Trophoblast cell (in vitro differentiated cells and primary cell): ENCODE data around the gene ARL4C. TPM values are rescaled to one million over a fixed set of nuclear protein-coding genes. Genes with fewer than 3 reads are reported as not detected.

Experiments used
- DNase-seq, 2 donors: peaks; one replicate each; pipeline ENCODE4 v3.0.0-alpha.2; 2016
- H2AFZ ChIP-seq: 2 replicates; pipeline ENCODE4 v1.6.1; 2013; ENCODE audit warnings: low read length, moderate library complexity, mild to moderate bottlenecking; ENCODE audit not compliant: insufficient read depth, poor library complexity
- H2AK5ac ChIP-seq: 2 replicates; pipeline ENCODE4 v1.6.1; 2013; ENCODE audit warnings: mild to moderate bottlenecking, low read length
- H2BK120ac ChIP-seq: 2 replicates; pipeline ENCODE4 v1.6.1; 2013; ENCODE audit warnings: low read length, mild to moderate bottlenecking, moderate library complexity; ENCODE audit not compliant: insufficient read depth, poor library complexity
- H2BK12ac ChIP-seq: 2 replicates; pipeline ENCODE4 v1.6.1; 2013; ENCODE audit warnings: mild to moderate bottlenecking, low read length, moderate library complexity
- H2BK5ac ChIP-seq: 2 replicates; pipeline ENCODE4 v1.6.1; 2013; ENCODE audit warnings: low read length, low read depth, moderate library complexity, mild to moderate bottlenecking; ENCODE audit not compliant: poor library complexity
- H3K14ac ChIP-seq: 2 replicates; pipeline ENCODE4 v1.6.1; 2013; ENCODE audit warnings: mild to moderate bottlenecking, low read length
- H3K18ac ChIP-seq: 2 replicates; pipeline ENCODE4 v1.6.1; 2013; ENCODE audit warnings: mild to moderate bottlenecking, low read length
- H3K23ac ChIP-seq: 2 replicates; pipeline ENCODE4 v1.6.1; 2013; ENCODE audit warnings: low read length
- H3K27ac ChIP-seq: 2 replicates; pipeline ENCODE4 v1.5.1; 2013; ENCODE audit warnings: low read depth, mild to moderate bottlenecking, inconsistent platforms, low read length, moderate library complexity
- H3K27me3 ChIP-seq: 2 replicates; pipeline ENCODE4 v1.6.1; 2013; ENCODE audit warnings: inconsistent platforms, mild to moderate bottlenecking, low read length, moderate library complexity; ENCODE audit not compliant: insufficient read depth
- H3K36me3 ChIP-seq, 2 experiments: 1 replicate in 1 of 2; 2 replicates in 1 of 2; pipeline ENCODE4 v1.6.1; 2013; ENCODE audit warnings: low read length in 2 of 2, mild to moderate bottlenecking in 2 of 2, moderate library complexity in 1 of 2; ENCODE audit not compliant: insufficient read depth in 2 of 2, control insufficient read depth in 1 of 2
- H3K4ac ChIP-seq: 2 replicates; pipeline ENCODE4 v1.6.1; 2013; ENCODE audit warnings: low read depth, mild to moderate bottlenecking, low read length, moderate library complexity
- H3K4me1 ChIP-seq, 2 experiments: 1 replicate in 1 of 2; 2 replicates in 1 of 2; pipeline ENCODE4 v1.6.1; 2013; ENCODE audit warnings: low read length in 2 of 2, mild to moderate bottlenecking in 2 of 2, moderate library complexity in 1 of 2; ENCODE audit not compliant: insufficient read depth in 2 of 2, control insufficient read depth in 1 of 2
- H3K4me2 ChIP-seq: 2 replicates; pipeline ENCODE4 v1.6.1; 2013; ENCODE audit warnings: inconsistent platforms, mild to moderate bottlenecking, low read length, moderate library complexity
- H3K4me3 ChIP-seq: 2 replicates; pipeline ENCODE4 v1.5.1; 2013; ENCODE audit warnings: mild to moderate bottlenecking, low read depth, low read length, inconsistent platforms
- H3K79me1 ChIP-seq: one replicate; pipeline ENCODE4 v1.6.1; 2013; ENCODE audit warnings: low read length
- H3K79me2 ChIP-seq: 2 replicates; pipeline ENCODE4 v1.6.1; 2013; ENCODE audit warnings: low read length, mild to moderate bottlenecking; ENCODE audit not compliant: control insufficient read depth, insufficient read depth, poor library complexity
- H3K9ac ChIP-seq: 2 replicates; pipeline ENCODE4 v1.6.1; 2013; ENCODE audit warnings: mild to moderate bottlenecking, low read length
- H3K9me3 ChIP-seq: 2 replicates; pipeline ENCODE4 v1.6.1; 2013; ENCODE audit warnings: low read depth, mild to moderate bottlenecking, control low read depth, inconsistent platforms, low read length; ENCODE audit not compliant: insufficient read depth
- H4K12ac ChIP-seq: 2 replicates; pipeline ENCODE4 v1.6.1; 2013; ENCODE audit warnings: low read depth, mild to moderate bottlenecking, low read length, moderate library complexity
- H4K8ac ChIP-seq: 2 replicates; pipeline ENCODE4 v1.6.1; 2013; ENCODE audit warnings: low read depth, mild to moderate bottlenecking, low read length, moderate library complexity
- H4K91ac ChIP-seq: one replicate; pipeline ENCODE4 v1.6.1; 2013; ENCODE audit warnings: low read depth, mild to moderate bottlenecking, low read length, moderate library complexity
- WGBS: extraction: QIAGEN DNeasy Blood & Tissue Kit; methylation state at CpG from one replicate; pipeline ENCODE4 v1.1.7; 2013; ENCODE audit warnings: missing lambda C conversion rate; ENCODE audit not compliant: insufficient read length, insufficient coverage; ENCODE audit errors: extremely low coverage; 5-methylcytosine and 5-hydroxymethylcytosine counted together
- polyA plus RNA-seq: library from polyadenylated mRNA; stranded (reverse); fragments of 200-250 nt; gene quantifications from 2 replicates; pipeline ENCODE4 v1.2.3, GENCODE V29; 2013

The ARL4C gene, protein sequence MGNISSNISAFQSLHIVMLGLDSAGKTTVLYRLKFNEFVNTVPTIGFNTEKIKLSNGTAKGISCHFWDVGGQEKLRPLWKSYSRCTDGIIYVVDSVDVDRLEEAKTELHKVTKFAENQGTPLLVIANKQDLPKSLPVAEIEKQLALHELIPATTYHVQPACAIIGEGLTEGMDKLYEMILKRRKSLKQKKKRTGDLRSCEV
- 28.8 TPM in 2 replicates for polyA plus RNA-seq

GRCh38 chr2:234496835-234497593, at the start of gene ARL4C:
TSS of gene ARL4C (minus strand) at chr2:234497081. CDS start at chr2:234496586, 495 bp downstream.
- no CpG with 5 or more reads among the region's 100 CpGs for WGBS
- no peaks in the 10 kb centered on the region for H3K27me3 ChIP-seq
- peak within 1 kb of the TSS; percentile 95 for H3K4me2 ChIP-seq
- no peaks in the 10 kb centered on the region for H3K36me3 ChIP-seq
- peak within 1 kb of the TSS; percentile 75 for H3K4ac ChIP-seq
- peaks cover 2 to 15% of the 10 kb centered on the region in 2 experiments for H3K4me1 ChIP-seq
- H4K91ac ChIP-seq, result peak within 1 kb of the TSS; percentile 94
- H3K14ac ChIP-seq, result peak within 1 kb of the TSS; percentile 85
- H3K23ac ChIP-seq, result no peak within 1 kb of the TSS
- H4K8ac ChIP-seq, result peak within 1 kb of the TSS; percentile 71
- H2AK5ac ChIP-seq, result no peak within 1 kb of the TSS
- H3K18ac ChIP-seq, result peak within 1 kb of the TSS; percentile 87
- peak within 1 kb of the TSS; percentile 70 for H4K12ac ChIP-seq
- DNase-seq, result peak; percentile 50 to 67
- H3K4me3 ChIP-seq, result peak within 1 kb of the TSS; percentile 76
- peaks cover 17% of the 10 kb centered on the region for H3K79me2 ChIP-seq
- no peak within 1 kb of the TSS for H2BK5ac ChIP-seq
- H2AFZ ChIP-seq, result peak within 1 kb of the TSS; percentile 87
- peak within 1 kb of the TSS; percentile 72 for H3K9ac ChIP-seq
- H3K9me3 ChIP-seq, result no peaks in the 10 kb centered on the region
- H3K79me1 ChIP-seq, result peaks cover 16% of the 10 kb centered on the region
- H3K27ac ChIP-seq, result peak within 1 kb of the TSS; percentile 65
- peak within 1 kb of the TSS; percentile 88 for H2BK12ac ChIP-seq
- H2BK120ac ChIP-seq, result peak within 1 kb of the TSS; percentile 74

DNA sequence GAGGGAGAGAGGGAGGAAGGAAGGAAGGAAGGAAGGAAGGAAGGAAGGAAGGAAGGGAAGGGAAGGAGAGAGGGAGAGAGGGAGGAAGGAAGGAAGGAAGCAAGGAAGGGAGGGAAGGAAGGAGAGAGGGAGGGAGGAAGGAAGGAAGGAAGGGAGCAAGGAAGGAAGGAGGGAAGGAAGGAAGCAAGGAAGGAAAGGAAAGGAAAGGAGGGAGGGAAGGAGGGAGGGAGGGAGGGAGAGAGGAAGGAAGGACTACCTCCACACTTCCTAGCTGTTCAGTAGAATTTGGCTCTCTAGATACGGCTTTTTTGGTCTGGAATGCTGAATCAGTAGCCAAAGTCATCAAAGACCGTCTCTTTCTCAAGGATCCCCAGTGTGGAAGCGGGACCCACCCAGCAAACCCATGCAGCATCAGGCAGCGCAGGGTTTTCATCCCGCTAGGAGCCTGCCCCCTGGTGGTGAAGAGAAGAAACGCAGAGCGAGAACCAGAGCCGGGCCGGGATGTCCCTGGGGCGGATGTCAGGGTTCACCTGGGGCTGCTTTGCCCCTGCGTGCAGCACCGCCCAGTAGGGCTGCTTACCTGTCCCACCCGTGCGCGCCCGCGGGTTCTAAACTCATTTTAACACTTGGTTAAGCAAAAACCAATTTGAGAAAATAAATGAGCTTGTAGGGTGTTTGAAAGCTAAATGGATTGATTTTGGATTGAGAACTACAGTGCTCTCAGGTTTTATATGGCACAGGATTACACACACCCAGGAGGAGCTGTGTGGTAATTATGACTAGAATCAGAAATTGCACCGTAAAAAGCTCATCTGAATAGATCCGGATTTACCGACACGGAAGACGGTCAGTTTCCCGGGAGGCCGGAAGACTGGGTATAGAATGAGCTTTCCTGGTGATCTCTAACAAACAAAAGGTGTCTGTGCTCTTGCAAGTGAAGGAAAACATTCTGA, 48.1 kb upstream of the ARL4C start:
- no peak overlapping the region for H3K14ac ChIP-seq
- H3K79me1 ChIP-seq, result no peaks in the 10 kb centered on the region
- no peak overlapping the region for H2BK12ac ChIP-seq
- no peak overlapping the region for H4K91ac ChIP-seq
- WGBS, result no CpG with 5 or more reads among the region's 24 CpGs
- H3K9me3 ChIP-seq, result no peaks in the 10 kb centered on the region
- H3K27me3 ChIP-seq, result no peaks in the 10 kb centered on the region
- H3K18ac ChIP-seq, result no peak overlapping the region
- no peaks in the 10 kb centered on the region for H3K36me3 ChIP-seq
- no peak overlapping the region for H2AFZ ChIP-seq
- H4K12ac ChIP-seq, result no peak overlapping the region
- peak; percentile 22 to 73 for DNase-seq
- H3K4me1 ChIP-seq, result no peaks in the 10 kb centered on the region
- no peak overlapping the region for H4K8ac ChIP-seq
- H3K4me3 ChIP-seq, result no peak overlapping the region
- H3K23ac ChIP-seq, result no peak overlapping the region
- H3K79me2 ChIP-seq, result no peaks in the 10 kb centered on the region
- H3K4ac ChIP-seq, result no peak overlapping the region
- no peak overlapping the region for H2AK5ac ChIP-seq
- H2BK120ac ChIP-seq, result no peak overlapping the region
- H3K9ac ChIP-seq, result no peak overlapping the region
- H3K4me2 ChIP-seq, result peak overlapping the region; percentile 57
- no peak overlapping the region for H3K27ac ChIP-seq
- H2BK5ac ChIP-seq, result no peak overlapping the region

DNA sequence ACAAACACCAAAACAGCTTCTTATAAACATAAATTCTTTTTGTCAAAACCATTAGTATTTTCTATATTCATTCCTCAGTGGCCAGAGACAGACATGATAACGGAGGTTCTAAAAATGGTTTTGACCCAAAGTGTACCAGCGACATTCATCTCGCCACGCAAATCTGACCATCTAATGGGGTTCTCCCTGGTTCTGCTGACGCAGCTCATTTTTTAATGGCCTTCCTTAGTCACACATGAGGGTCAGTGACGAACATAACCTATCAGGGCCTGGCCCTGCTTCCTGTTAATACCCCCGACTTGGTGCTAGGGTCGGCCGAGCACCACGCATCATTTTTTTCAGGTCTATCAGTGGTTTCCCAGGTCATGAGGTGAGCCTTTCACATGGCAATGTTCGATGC, 45.9 kb upstream of the ARL4C start:
- Histone ChIP-seq H3K23ac (no peak overlapping the region), H3K27me3 (no peaks in the 10 kb centered on the region), H3K9ac (no peak overlapping the region), H2BK12ac (no peak overlapping the region), H3K9me3 (no peaks in the 10 kb centered on the region), H2BK120ac (no peak overlapping the region), H3K14ac (no peak overlapping the region), H3K18ac (no peak overlapping the region), H3K27ac (no peak overlapping the region), H3K4me2 (no peak overlapping the region), H3K36me3 (no peaks in the 10 kb centered on the region), H2AFZ (no peak overlapping the region), H3K4ac (no peak overlapping the region), H2AK5ac (no peak overlapping the region), H3K79me2 (no peaks in the 10 kb centered on the region), H3K79me1 (no peaks in the 10 kb centered on the region), H3K4me1 (no peaks in the 10 kb centered on the region), H4K91ac (no peak overlapping the region), H4K12ac (no peak overlapping the region), H4K8ac (no peak overlapping the region), H2BK5ac (no peak overlapping the region), H3K4me3 (no peak overlapping the region)
- DNase-seq, result no peak
- no CpG with 5 or more reads among the region's 11 CpGs for WGBS

- Histone ChIP-seq H3K23ac (no peak overlapping the region), H3K79me1 (no peaks in the 10 kb centered on the region), H3K27me3 (no peaks in the 10 kb centered on the region), H3K27ac (no peak overlapping the region), H3K4me1 (no peaks in the 10 kb centered on the region), H4K91ac (no peak overlapping the region), H3K79me2 (no peaks in the 10 kb centered on the region), H3K4me2 (no peak overlapping the region), H4K8ac (no peak overlapping the region), H4K12ac (no peak overlapping the region), H2BK5ac (no peak overlapping the region), H2BK120ac (no peak overlapping the region), H3K9ac (no peak overlapping the region), H3K14ac (no peak overlapping the region), H2AK5ac (no peak overlapping the region), H3K4me3 (no peak overlapping the region), H2AFZ (no peak overlapping the region), H2BK12ac (no peak overlapping the region), H3K4ac (no peak overlapping the region), H3K9me3 (peaks cover 2% of the 10 kb centered on the region), H3K18ac (no peak overlapping the region), H3K36me3 (no peaks in the 10 kb centered on the region)
- DNase-seq, result no peak
- WGBS, result no CpG with 5 or more reads among the region's 4 CpGs
These were observed 41.0 kb upstream of the ARL4C start for GRCh38 chr2:234537929-234538328.
